Natural killer cell (primary cell): ENCODE measurements around the gene ANKRD44. TPM values are rescaled to one million over a fixed set of nuclear protein-coding genes. Genes with fewer than 3 reads are reported as not detected.

Experiments used
- ATAC-seq, 3 donors: fragments of 150-1000 bp in 2 of 3; fragments of 200-7000 bp in 1 of 3; cut with Tn5 transposase; 1 replicate in 1 of 3; 2 replicates in 2 of 3; pipeline ENCODE4 v1.10.0; 2021; ENCODE audit warnings: mild to moderate bottlenecking in 2 of 3, moderate library complexity in 2 of 3
- DNase-seq, 2 donors: peaks; one replicate each; pipeline versions ENCODE4 v3.0.0 to v3.0.0-alpha.2; 2013 to 2021; ENCODE audit warnings: mixed read lengths in 1 of 2
- H3K27ac ChIP-seq: one replicate; pipeline ENCODE4 v1.5.1; 2013; ENCODE audit warnings: mild to moderate bottlenecking, low read length
- H3K27me3 ChIP-seq: one replicate; pipeline ENCODE4 v1.6.1; 2013; ENCODE audit warnings: low read length; ENCODE audit not compliant: control insufficient read depth, insufficient read depth
- H3K36me3 ChIP-seq: one replicate; pipeline ENCODE4 v1.6.1; 2013; ENCODE audit warnings: low read length; ENCODE audit not compliant: control insufficient read depth, insufficient read depth
- H3K4me1 ChIP-seq: one replicate; pipeline ENCODE4 v1.6.1; 2013; ENCODE audit warnings: low read length; ENCODE audit not compliant: control insufficient read depth, insufficient read depth
- H3K4me3 ChIP-seq: one replicate; pipeline ENCODE4 v1.5.1; 2013; ENCODE audit warnings: low read length
- H3K9me3 ChIP-seq: one replicate; pipeline ENCODE4 v1.6.1; 2013; ENCODE audit warnings: low read length; ENCODE audit not compliant: control insufficient read depth, insufficient read depth
- H3K27ac Mint-ChIP-seq, 2 donors: one replicate each; pipeline ENCODE4 v1.8.0; 2022; ENCODE audit warnings: mild to moderate bottlenecking in 2 of 2, mixed read lengths in 2 of 2, moderate library complexity in 1 of 2
- H3K27me3 Mint-ChIP-seq, 2 donors: one replicate each; pipeline ENCODE4 v1.8.0; 2022; ENCODE audit warnings: low read depth in 2 of 2, mixed read lengths in 2 of 2
- H3K36me3 Mint-ChIP-seq: one replicate; pipeline ENCODE4 v1.8.0; 2022; ENCODE audit warnings: mixed read lengths
- H3K4me1 Mint-ChIP-seq, 2 donors: one replicate each; pipeline ENCODE4 v1.8.0; 2022; ENCODE audit warnings: mixed read lengths in 2 of 2
- H3K4me3 Mint-ChIP-seq: one replicate; pipeline ENCODE4 v1.8.0; 2022; ENCODE audit warnings: mild to moderate bottlenecking, moderate library complexity, mixed read lengths
- H3K9me3 Mint-ChIP-seq, 2 donors: one replicate each; pipeline ENCODE4 v1.8.0; 2022; ENCODE audit warnings: mixed read lengths in 2 of 2
- WGBS: methylation state at CpG from one replicate; pipeline ENCODE4 v1.1.7; 2013; ENCODE audit warnings: missing lambda C conversion rate; ENCODE audit not compliant: insufficient coverage; 5-methylcytosine and 5-hydroxymethylcytosine counted together
- intact Hi-C: fragments of 100-400 bp; cut with micrococcal nuclease; formaldehyde crosslinking; loops from one replicate; pipeline ENCODE4 v1.14.2; 2022
- total RNA-seq, 4 donors: library from RNA; stranded (reverse); fragments of 120-200 nt in 1 of 4; gene quantifications; one replicate each; pipeline versions ENCODE4 v1.2.3 to v1.2.4, GENCODE V29; 2013 to 2022
- TF ChIP-seq, protein P1 (sequence below): fragments of 200-600 bp; IDR thresholded peaks from one replicate; pipeline ENCODE4 v1.8.0; 2022; ENCODE audit warnings: antibody characterized with exemption

Gene ANKRD44
- total RNA-seq, 3 donors from 2014 or later (not counting 1 experiment from before 2014, with no cell fraction given): 252 to 376 (median 311) TPM

DNA sequence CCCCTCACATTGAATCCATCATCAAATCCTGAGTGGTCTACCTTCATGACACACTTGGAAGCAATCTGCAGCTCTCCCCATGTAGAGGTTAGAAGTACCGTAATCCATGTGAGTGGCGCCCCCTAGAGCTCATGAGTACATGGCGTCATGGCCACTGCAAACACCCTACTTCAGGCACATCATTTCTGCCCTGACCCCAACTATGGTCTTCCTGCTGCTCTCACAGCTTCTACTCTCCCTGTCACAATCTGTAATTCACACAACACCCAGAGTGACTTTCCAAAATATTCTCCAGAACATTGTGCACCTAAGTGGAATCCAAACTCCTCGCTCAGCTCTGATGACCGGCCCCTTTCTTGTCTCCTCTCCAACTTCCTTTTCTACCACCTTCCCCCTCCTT, 141.9 kb downstream of the ANKRD44 start:
- WGBS: 47% methylated on average over 5 of the region's 5 CpGs
- no peaks in the 10 kb centered on the region for H3K9me3 Mint-ChIP-seq
- DNase-seq (peak; percentile 63 to 83), ATAC-seq (peak; percentile 85 to 93 (median 89))
- peaks cover 69 to 73% of the 10 kb centered on the region in 2 donors for H3K4me1 Mint-ChIP-seq
- Histone ChIP-seq H3K27ac (no peak overlapping the region), H3K36me3 (peaks cover 13% of the 10 kb centered on the region), H3K27me3 (no peaks in the 10 kb centered on the region), H3K9me3 (no peaks in the 10 kb centered on the region), H3K4me1 (peaks cover 41% of the 10 kb centered on the region), H3K4me3 (no peak overlapping the region)
- H3K27me3 Mint-ChIP-seq: no peaks in the 10 kb centered on the region
- intact Hi-C loops: loop anchor here (1.0 to 5.0 kb wide), 3 partner anchors 20 to 55 kb away; no protein-coding TSS in a partner anchor
- TF ChIP-seq, protein P1, sequence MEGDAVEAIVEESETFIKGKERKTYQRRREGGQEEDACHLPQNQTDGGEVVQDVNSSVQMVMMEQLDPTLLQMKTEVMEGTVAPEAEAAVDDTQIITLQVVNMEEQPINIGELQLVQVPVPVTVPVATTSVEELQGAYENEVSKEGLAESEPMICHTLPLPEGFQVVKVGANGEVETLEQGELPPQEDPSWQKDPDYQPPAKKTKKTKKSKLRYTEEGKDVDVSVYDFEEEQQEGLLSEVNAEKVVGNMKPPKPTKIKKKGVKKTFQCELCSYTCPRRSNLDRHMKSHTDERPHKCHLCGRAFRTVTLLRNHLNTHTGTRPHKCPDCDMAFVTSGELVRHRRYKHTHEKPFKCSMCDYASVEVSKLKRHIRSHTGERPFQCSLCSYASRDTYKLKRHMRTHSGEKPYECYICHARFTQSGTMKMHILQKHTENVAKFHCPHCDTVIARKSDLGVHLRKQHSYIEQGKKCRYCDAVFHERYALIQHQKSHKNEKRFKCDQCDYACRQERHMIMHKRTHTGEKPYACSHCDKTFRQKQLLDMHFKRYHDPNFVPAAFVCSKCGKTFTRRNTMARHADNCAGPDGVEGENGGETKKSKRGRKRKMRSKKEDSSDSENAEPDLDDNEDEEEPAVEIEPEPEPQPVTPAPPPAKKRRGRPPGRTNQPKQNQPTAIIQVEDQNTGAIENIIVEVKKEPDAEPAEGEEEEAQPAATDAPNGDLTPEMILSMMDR: peak; percentile 70
- H3K4me3 Mint-ChIP-seq: no peak overlapping the region
- H3K36me3 Mint-ChIP-seq: no peaks in the 10 kb centered on the region
- peak overlapping the region; percentile 72 to 75 for H3K27ac Mint-ChIP-seq

DNA sequence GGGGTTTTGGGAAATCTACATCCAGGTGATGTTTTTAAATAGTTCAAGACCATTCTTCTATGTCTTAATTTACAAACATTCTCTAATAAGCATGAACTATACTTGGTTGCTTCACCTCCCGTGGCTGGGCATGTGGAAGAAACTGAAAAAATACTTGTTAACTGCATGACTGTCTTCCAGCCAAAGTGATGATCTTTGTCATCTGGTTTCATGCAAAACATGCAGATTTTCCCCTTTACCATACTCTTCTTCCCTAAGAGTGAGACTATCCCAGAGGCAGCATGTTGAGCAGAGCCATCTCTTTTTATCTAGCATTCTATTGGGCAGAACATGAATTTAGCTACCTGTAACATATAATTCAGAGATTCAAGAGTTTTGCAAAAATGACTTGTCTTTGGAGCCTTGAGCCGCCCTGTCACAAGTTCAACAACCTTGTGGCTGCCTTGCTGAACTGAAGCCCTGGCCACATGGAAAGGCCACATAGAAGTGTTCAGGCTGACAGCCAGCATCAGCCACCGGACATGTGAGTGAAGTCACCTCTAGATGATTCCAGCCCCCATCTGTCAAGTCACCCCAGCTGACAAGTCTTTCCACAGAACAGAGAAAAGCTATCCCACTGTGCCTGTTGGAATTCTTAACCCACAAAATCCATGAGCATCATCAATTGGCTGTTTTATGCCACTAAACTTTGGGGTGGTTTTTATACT, 142.8 kb downstream of the ANKRD44 start:
- Histone ChIP-seq H3K4me3 (no peak overlapping the region), H3K4me1 (peaks cover 50% of the 10 kb centered on the region), H3K27ac (no peak overlapping the region), H3K27me3 (no peaks in the 10 kb centered on the region), H3K9me3 (no peaks in the 10 kb centered on the region), H3K36me3 (peaks cover 13% of the 10 kb centered on the region)
- H3K4me3 Mint-ChIP-seq: no peak overlapping the region
- 76% methylated on average over 3 of the region's 3 CpGs for WGBS
- TF ChIP-seq, protein P1: no peak
- no peaks in the 10 kb centered on the region for H3K36me3 Mint-ChIP-seq
- DNase-seq: no peak
- H3K9me3 Mint-ChIP-seq: no peaks in the 10 kb centered on the region
- peak in 1 of 3 donors; percentile 19 for ATAC-seq
- H3K27me3 Mint-ChIP-seq: no peaks in the 10 kb centered on the region
- H3K27ac Mint-ChIP-seq: peak overlapping the region; percentile 72 to 75
- intact Hi-C loops: loop anchor here (1.0 to 5.0 kb wide), 2 partner anchors 35 to 54 kb away; no protein-coding TSS in a partner anchor
- peaks cover 73 to 75% of the 10 kb centered on the region in 2 donors for H3K4me1 Mint-ChIP-seq

DNA sequence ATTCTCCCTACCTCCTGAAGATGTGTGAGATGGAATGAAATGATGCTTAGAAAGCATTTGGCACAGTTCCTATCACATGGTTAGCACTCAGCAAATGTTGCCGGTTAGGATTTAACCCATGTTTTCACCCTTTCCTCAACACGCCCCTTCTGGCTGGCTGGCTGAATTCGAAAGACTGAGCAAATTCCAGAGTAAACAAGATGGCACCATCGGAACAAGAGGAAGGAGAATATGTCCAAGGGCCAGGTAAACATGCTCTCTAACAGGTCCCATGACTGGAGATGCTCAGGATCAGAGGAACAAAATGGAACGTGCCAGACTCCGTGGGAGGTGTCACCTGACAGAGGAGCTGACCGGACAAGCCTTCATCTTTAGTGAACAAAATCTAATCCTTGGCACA, 145.6 kb downstream of the ANKRD44 start:
- H3K9me3 Mint-ChIP-seq: no peaks in the 10 kb centered on the region
- peak overlapping the region; percentile 51 for H3K4me3 Mint-ChIP-seq
- no peaks in the 10 kb centered on the region for H3K27me3 Mint-ChIP-seq
- intact Hi-C loops: loop anchor here (5.0 kb wide), 1 partner anchor 33 kb away; no protein-coding TSS in a partner anchor
- Histone ChIP-seq H3K4me1 (peaks cover 60% of the 10 kb centered on the region), H3K27me3 (no peaks in the 10 kb centered on the region), H3K4me3 (no peak overlapping the region), H3K36me3 (peaks cover 13% of the 10 kb centered on the region), H3K27ac (no peak overlapping the region), H3K9me3 (no peaks in the 10 kb centered on the region)
- ATAC-seq (no peak), DNase-seq (no peak)
- peak overlapping the region; percentile 80 to 86 for H3K27ac Mint-ChIP-seq
- peaks cover 77 to 78% of the 10 kb centered on the region in 2 donors for H3K4me1 Mint-ChIP-seq
- TF ChIP-seq, protein P1: no peak
- no peaks in the 10 kb centered on the region for H3K36me3 Mint-ChIP-seq
- 91% methylated on average over 7 of the region's 7 CpGs for WGBS
